CD4-positive, alpha-beta T cell (primary cell): ENCODE results near the gene FAM187B. TPM values are rescaled to one million over a fixed set of nuclear protein-coding genes. Genes with fewer than 3 reads are reported as not detected.

Experiments
- ATAC-seq: fragments of 200-7000 bp; cut with Tn5 transposase; one replicate; pipeline ENCODE4 v1.10.0; 2022; ENCODE audit warnings: mild to moderate bottlenecking; ENCODE audit not compliant: poor library complexity
- CTCF ChIA-PET: fragments of 350-600 bp; sonication (Branson Sonifier 250); formaldehyde crosslinking; loops from one replicate; lab custom pipeline; 2021; ENCODE audit warnings: antibody characterized with exemption, inconsistent platforms; lab: Charles Lee
- POLR2A ChIA-PET: fragments of 350-600 bp; sonication (Branson Sonifier 250); formaldehyde crosslinking; loops from one replicate; lab custom pipeline; 2021; ENCODE audit warnings: antibody characterized with exemption, inconsistent platforms; lab: Charles Lee
- DNase-seq, 14 experiments: peaks; one replicate each; pipeline ENCODE4 v3.0.0-alpha.2; 2013 to 2020; ENCODE audit warnings: mixed read lengths in 2 of 14
- H3K27ac ChIP-seq, 2 donors: one replicate each; pipeline versions ENCODE4 v1.5.1 to v1.7.0; 2013; ENCODE audit warnings: low read length in 2 of 2, low read depth in 1 of 2, mild to moderate bottlenecking in 1 of 2
- H3K27me3 ChIP-seq, 2 experiments: 1 replicate in 1 of 2; 2 replicates in 1 of 2; pipeline versions ENCODE4 v1.6.1 to v1.7.0; 2013; ENCODE audit warnings: low read length in 2 of 2, control low read depth in 1 of 2, mild to moderate bottlenecking in 1 of 2, moderate library complexity in 1 of 2; ENCODE audit not compliant: insufficient read depth in 2 of 2, control insufficient read depth in 1 of 2
- H3K36me3 ChIP-seq: one replicate; pipeline ENCODE4 v1.6.1; 2013; ENCODE audit warnings: low read length, control low read depth; ENCODE audit not compliant: insufficient read depth
- H3K4me1 ChIP-seq: one replicate; pipeline ENCODE4 v1.6.1; 2013; ENCODE audit warnings: low read length, control low read depth; ENCODE audit not compliant: insufficient read depth
- H3K4me3 ChIP-seq: one replicate; pipeline ENCODE4 v1.5.1; 2013; ENCODE audit warnings: mild to moderate bottlenecking, low read length, moderate library complexity
- H3K9me3 ChIP-seq, 2 experiments: 1 replicate in 1 of 2; 2 replicates in 1 of 2; pipeline versions ENCODE4 v1.6.1 to v1.7.0; 2013; ENCODE audit warnings: low read length in 2 of 2, mild to moderate bottlenecking in 2 of 2, control low read depth in 1 of 2, moderate library complexity in 1 of 2; ENCODE audit not compliant: control insufficient read depth in 1 of 2, insufficient read depth in 1 of 2
- H3K27ac Mint-ChIP-seq: one replicate; pipeline ENCODE4 v1.8.0; 2020; ENCODE audit warnings: mixed read lengths
- H3K27me3 Mint-ChIP-seq: one replicate; pipeline ENCODE4 v1.8.0; 2021; ENCODE audit warnings: mixed read lengths
- H3K36me3 Mint-ChIP-seq: one replicate; pipeline ENCODE4 v1.8.0; 2021; ENCODE audit warnings: low read depth, mixed read lengths
- H3K4me1 Mint-ChIP-seq: one replicate; pipeline ENCODE4 v1.8.0; 2021; ENCODE audit warnings: low read depth, mixed read lengths
- H3K4me3 Mint-ChIP-seq: one replicate; pipeline ENCODE4 v1.8.0; 2020; ENCODE audit warnings: mild to moderate bottlenecking, mixed read lengths
- H3K9me3 Mint-ChIP-seq: one replicate; pipeline ENCODE4 v1.8.0; 2020; ENCODE audit warnings: mixed read lengths
- intact Hi-C, 2 experiments: fragments of 100-400 bp; cut with DNase I in 1 of 2; cut with micrococcal nuclease in 1 of 2; formaldehyde crosslinking; loops; one replicate each; pipeline versions ENCODE4 v1.15.1 to v1.9.0; 2023 to 2025; cut with DNase I, micrococcal nuclease
- total RNA-seq, 174 experiments: library from RNA in 2 of 174; stranded (reverse) in 2 of 174; gene quantifications; one replicate each; pipeline ENCODE4 v1.2.3 and lab custom pipeline; 2021 to 2026
- TF ChIP-seq, protein P1 (sequence below): fragments of 200-600 bp; IDR thresholded peaks from one replicate; pipeline ENCODE4 v1.8.0; 2022; ENCODE audit warnings: antibody characterized with exemption, mild to moderate bottlenecking

The FAM187B gene
- total RNA-seq, 2 experiments from 2014 or later, result not detected

DNA sequence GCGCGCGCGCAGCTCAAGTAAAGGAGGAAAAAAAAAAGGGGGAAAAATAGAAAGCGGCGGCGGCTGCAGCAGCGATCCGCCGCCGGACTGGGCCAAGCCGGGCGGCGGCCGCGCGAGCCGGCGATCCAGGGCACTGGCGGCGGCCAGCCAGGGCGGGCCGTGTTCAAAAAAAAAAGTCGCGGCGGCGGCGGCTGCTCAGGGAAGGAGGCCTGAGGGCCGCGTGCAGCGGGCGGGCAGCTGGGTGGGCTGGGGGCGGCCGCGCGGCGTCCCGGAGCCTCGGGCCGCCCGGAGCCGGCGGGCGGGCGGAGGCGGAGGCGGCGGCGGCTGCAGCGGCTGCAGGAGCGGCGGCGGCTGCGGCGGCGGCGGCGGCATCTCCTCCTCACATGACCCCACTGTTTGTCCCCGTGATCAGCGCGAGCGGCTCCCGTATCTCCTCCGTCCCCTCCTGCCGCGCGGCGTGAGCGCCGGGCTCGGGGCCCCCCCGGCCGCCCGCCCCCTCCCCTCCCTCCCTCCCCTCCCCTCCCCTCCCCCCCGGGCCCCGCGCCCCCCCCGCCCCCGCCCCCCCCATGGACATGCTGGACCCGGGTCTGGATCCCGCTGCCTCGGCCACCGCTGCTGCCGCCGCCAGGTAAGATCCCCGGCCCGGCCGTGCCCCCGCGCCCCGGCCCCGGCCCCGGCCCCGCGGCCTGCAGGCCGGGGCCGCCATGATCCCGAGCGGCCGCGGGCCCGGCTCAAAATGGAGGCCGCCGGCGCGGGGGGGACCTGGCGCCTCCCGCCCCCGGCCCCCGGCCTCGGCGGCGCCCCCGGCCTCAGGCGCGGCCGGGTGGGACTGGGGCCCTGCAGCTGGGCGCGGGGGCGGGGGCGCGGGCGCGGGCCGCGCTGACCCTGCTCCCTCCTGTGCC is 40.2 kb upstream of the FAM187B start, which contains the start of gene USF2:
Gene USF2 (plus strand): TSS at position 427 of the 902 bp plus-strand sequence. CDS start 140 bp downstream, at position 567.
- Mint-ChIP-seq H3K4me1 (peaks cover 37% of the 10 kb centered on the region), H3K9me3 (no peaks in the 10 kb centered on the region), H3K36me3 (peaks cover 65% of the 10 kb centered on the region), H3K27me3 (no peaks in the 10 kb centered on the region), H3K4me3 (peak within 1 kb of the TSS; percentile 95), H3K27ac (peak within 1 kb of the TSS; percentile 92)
- Histone ChIP-seq H3K27me3 (no peaks in the 10 kb centered on the region), H3K27ac (peak within 1 kb of the TSS; percentile 79 to 83), H3K4me1 (peaks cover 57% of the 10 kb centered on the region), H3K4me3 (peak within 1 kb of the TSS; percentile 78), H3K36me3 (peaks cover 40% of the 10 kb centered on the region), H3K9me3 (no peaks in the 10 kb centered on the region)
- TF ChIP-seq, protein P1, sequence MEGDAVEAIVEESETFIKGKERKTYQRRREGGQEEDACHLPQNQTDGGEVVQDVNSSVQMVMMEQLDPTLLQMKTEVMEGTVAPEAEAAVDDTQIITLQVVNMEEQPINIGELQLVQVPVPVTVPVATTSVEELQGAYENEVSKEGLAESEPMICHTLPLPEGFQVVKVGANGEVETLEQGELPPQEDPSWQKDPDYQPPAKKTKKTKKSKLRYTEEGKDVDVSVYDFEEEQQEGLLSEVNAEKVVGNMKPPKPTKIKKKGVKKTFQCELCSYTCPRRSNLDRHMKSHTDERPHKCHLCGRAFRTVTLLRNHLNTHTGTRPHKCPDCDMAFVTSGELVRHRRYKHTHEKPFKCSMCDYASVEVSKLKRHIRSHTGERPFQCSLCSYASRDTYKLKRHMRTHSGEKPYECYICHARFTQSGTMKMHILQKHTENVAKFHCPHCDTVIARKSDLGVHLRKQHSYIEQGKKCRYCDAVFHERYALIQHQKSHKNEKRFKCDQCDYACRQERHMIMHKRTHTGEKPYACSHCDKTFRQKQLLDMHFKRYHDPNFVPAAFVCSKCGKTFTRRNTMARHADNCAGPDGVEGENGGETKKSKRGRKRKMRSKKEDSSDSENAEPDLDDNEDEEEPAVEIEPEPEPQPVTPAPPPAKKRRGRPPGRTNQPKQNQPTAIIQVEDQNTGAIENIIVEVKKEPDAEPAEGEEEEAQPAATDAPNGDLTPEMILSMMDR, result no peak
- POLR2A ChIA-PET, result interaction anchor here (0.6 to 4.1 kb wide), 19 partner anchors 9 to 947 kb away, joined by 3 to 27 read pairs (median 4); partner anchors contain the start of gene FXYD5
- ATAC-seq, result peak; percentile 33
- DNase-seq, result peak; percentile 47 to 87 (median 60)
- CTCF ChIA-PET, result interaction anchor here (0.6 to 1.7 kb wide), 5 partner anchors 28 to 128 kb away, joined by 3 to 6 read pairs (median 4); no protein-coding TSS in a partner anchor
- intact Hi-C loops, result loop anchor here (2.0 to 10.0 kb wide), 5 partner anchors 51 to 446 kb away; partner anchors contain the start of genes FXYD7 (in 2 of the 2) and KMT2B (in 1 of the 2)

DNA sequence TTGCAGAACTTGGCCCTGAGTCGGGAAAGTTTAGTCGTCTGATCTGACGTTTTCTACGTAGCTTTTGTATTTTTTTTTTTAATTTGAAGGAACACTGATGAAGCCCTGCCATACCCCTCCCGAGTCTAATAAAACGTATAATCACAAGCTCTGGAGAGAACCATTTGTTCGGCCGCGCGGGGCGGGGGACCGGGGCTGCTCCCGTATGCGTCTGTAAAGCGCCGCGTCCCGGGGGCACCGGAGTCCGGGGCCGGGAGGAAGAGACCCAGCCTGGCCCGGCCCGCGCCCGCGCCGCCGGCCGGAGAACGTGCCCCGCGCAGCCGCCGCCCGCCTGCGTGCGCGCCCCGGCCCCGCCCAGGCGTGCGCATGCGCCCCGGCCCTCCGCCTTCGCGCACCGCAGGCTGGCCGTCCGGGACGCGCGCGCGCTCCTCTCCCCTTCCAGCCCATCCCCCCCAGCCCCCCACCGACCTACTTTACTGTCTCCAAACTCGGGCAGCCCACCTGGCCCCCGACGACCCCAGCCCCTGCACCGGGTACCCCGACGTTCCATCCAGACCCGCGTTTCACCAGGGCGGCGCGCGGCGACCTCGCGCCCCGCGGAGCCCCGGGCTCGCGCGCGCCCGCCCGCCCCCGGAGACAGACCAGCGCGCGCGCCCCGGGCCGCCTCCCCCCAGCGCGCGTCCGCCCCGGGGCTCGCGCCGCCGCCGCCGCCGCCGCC is 39.4 kb upstream of the FAM187B start:
- peak; percentile 55 for ATAC-seq
- H3K27ac Mint-ChIP-seq, result peak overlapping the region; percentile 92
- peaks cover 34% of the 10 kb centered on the region for H3K4me1 Mint-ChIP-seq
- intact Hi-C loops, result loop anchor here (2.0 to 10.0 kb wide), 6 partner anchors 17 to 447 kb away; partner anchors contain the start of genes FXYD7 (in 2 of the 2) and KMT2B (in 1 of the 2)
- peaks cover 57% of the 10 kb centered on the region for H3K36me3 Mint-ChIP-seq
- H3K9me3 Mint-ChIP-seq, result no peaks in the 10 kb centered on the region
- peak overlapping the region; percentile 78 for H3K4me3 ChIP-seq
- no peaks in the 10 kb centered on the region for H3K9me3 ChIP-seq
- peak; percentile 55 to 94 (median 76) for DNase-seq
- peaks cover 34% of the 10 kb centered on the region for H3K36me3 ChIP-seq
- TF ChIP-seq, protein P1, result no peak
- peaks cover 57% of the 10 kb centered on the region for H3K4me1 ChIP-seq
- H3K4me3 Mint-ChIP-seq, result peak overlapping the region; percentile 95
- no peaks in the 10 kb centered on the region for H3K27me3 ChIP-seq
- POLR2A ChIA-PET, result interaction anchor here (0.7 to 4.1 kb wide), 14 partner anchors 11 to 195 kb away, joined by 3 to 27 read pairs (median 6); partner anchors contain the start of gene FXYD5
- H3K27ac ChIP-seq, result peak overlapping the region; percentile 79 to 83
- no peaks in the 10 kb centered on the region for H3K27me3 Mint-ChIP-seq
- CTCF ChIA-PET, result interaction anchor here (1.2 kb wide), 1 partner anchor 114 kb away, joined by 3 read pairs; no protein-coding TSS in a partner anchor
